Measurements from ENCODE around the gene INTS15. TPM values are rescaled to one million over a fixed set of nuclear protein-coding genes. Genes with fewer than 3 reads are reported as not detected.

The INTS15 gene
- polyA plus RNA-seq, 1 donor (not counting 4 experiments of a cell fraction or from before 2014, with no cell fraction given) = 11.9 TPM

DNA sequence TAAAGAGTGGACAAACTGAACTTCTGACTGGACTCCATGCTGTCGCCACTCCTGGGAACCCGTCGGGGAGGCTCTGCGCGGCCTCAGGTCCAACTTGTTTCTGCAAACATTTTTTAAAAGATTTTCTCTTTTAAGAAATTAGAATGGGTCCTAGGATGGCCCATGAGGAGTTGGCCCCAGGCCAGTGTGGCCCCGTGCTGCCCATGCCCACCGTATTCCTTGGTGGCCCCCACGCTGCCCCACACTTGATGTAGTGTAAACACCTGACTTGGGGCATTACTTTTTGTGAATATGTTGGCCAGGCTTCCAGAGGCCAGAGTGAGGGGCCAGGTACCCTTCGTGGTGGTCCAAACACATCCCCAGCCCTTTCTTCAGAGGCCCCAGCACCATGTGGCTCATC, 66.6 kb downstream of the INTS15 start:
- FAIRE-seq = no peak
- no peaks in the 10 kb centered on the region for H3K9me3 ChIP-seq (ENCODE audit: control insufficient read depth, low read depth, low read length)

More for the DNA sequence above, 66.6 kb downstream of the INTS15 start:
- no peaks in the 10 kb centered on the region for H3K27me3 ChIP-seq (ENCODE audit: control insufficient read depth, extremely low read depth, insufficient read depth, low read length)
- no peaks in the 10 kb centered on the region for H3K4me1 ChIP-seq (ENCODE audit: control insufficient read depth, extremely low read depth, insufficient read depth, low read length)
- H3K9me1 ChIP-seq (ENCODE audit: control insufficient read depth, extremely low read depth, insufficient read depth, low read length) = no peaks in the 10 kb centered on the region
- dilution Hi-C loops (cut with MboI; ENCODE audit: extremely low pct_ligation_motif_present, low sequenced_read_pairs) = no loop called here
- DNase-seq (ENCODE audit: low read depth, low spot score) = no peak
- H3K4me3 ChIP-seq (ENCODE audit: control insufficient read depth in 2 of 3, extremely low read depth in 1 of 3, insufficient read depth in 2 of 3, low read depth in 1 of 3, low read length in 3 of 3) = no peak overlapping the region
- no peak overlapping the region for H3K4me2 ChIP-seq (ENCODE audit: control insufficient read depth, extremely low read depth, insufficient read depth, low read depth, low read length)
- no peak overlapping the region for H2AFZ ChIP-seq (ENCODE audit: control insufficient read depth, low read length)
- H3K9ac ChIP-seq (ENCODE audit: control insufficient read depth, extremely low read depth, insufficient read depth, low read length) = no peak overlapping the region
- H3K79me2 ChIP-seq (ENCODE audit: control insufficient read depth, insufficient read depth, low read length) = no peaks in the 10 kb centered on the region
- peaks cover 4 to 8% of the 10 kb centered on the region in 2 experiments for H3K36me3 ChIP-seq (ENCODE audit: control insufficient read depth in 2 of 2, extremely low read depth in 1 of 2, insufficient read depth in 2 of 2, low read length in 2 of 2)
- no peak for TF ChIP-seq EZH2 (IDR thresholded peaks at IDR 0.05; ENCODE audit: low read length)
- TF ChIP-seq, protein P1, sequence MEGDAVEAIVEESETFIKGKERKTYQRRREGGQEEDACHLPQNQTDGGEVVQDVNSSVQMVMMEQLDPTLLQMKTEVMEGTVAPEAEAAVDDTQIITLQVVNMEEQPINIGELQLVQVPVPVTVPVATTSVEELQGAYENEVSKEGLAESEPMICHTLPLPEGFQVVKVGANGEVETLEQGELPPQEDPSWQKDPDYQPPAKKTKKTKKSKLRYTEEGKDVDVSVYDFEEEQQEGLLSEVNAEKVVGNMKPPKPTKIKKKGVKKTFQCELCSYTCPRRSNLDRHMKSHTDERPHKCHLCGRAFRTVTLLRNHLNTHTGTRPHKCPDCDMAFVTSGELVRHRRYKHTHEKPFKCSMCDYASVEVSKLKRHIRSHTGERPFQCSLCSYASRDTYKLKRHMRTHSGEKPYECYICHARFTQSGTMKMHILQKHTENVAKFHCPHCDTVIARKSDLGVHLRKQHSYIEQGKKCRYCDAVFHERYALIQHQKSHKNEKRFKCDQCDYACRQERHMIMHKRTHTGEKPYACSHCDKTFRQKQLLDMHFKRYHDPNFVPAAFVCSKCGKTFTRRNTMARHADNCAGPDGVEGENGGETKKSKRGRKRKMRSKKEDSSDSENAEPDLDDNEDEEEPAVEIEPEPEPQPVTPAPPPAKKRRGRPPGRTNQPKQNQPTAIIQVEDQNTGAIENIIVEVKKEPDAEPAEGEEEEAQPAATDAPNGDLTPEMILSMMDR (optimal IDR thresholded peaks at IDR 0.05 in 1 of 3, IDR thresholded peaks at IDR 0.05 in 1 of 3, conservative IDR thresholded peaks at IDR 0.05 in 1 of 3; ENCODE audit: extremely low read depth in 1 of 3, insufficient read depth in 2 of 3, low read length in 3 of 3) = no peak
- no peaks in the 10 kb centered on the region for H4K20me1 ChIP-seq (ENCODE audit: control insufficient read depth, extremely low read depth, insufficient read depth, low read length)
- no peak overlapping the region for H3K27ac ChIP-seq (ENCODE audit: control insufficient read depth, insufficient read depth, low read length)

Other genes with a start within 250 kb of the INTS15 start
- 11.5 to 17.2 TPM (median 16.8 TPM) in 3 replicates for gene FAM220A, start 241.1 kb upstream of the INTS15 start, polyA plus RNA-seq
- 346 to 659 TPM (median 493 TPM) in 3 replicates for gene RAC1, start 215.5 kb upstream of the INTS15 start, polyA plus RNA-seq
- 15.5 to 29.7 TPM (median 20.8 TPM) in 3 replicates for gene DAGLB, start 142.1 kb upstream of the INTS15 start, polyA plus RNA-seq
- 89.2 to 154 TPM (median 145 TPM) in 3 replicates for gene KDELR2, start 105.9 kb upstream of the INTS15 start, polyA plus RNA-seq
- gene GRID2IP, start 38.6 kb upstream of the INTS15 start, polyA plus RNA-seq = 0.01 to 0.04 TPM (median 0.03 TPM) in 3 replicates
- 50.7 to 66.1 TPM (median 60.6 TPM) in 3 replicates for gene ZDHHC4, start 12.6 kb upstream of the INTS15 start, polyA plus RNA-seq
- gene ZNF853, start 25.6 kb downstream of the INTS15 start, polyA plus RNA-seq = 0.02 to 0.03 TPM (median 0.03 TPM) in 3 replicates
- 4.6 to 5.1 TPM (median 4.7 TPM) in 3 replicates for gene ZNF316, start 47.3 kb downstream of the INTS15 start, polyA plus RNA-seq
- 7.6 to 12.5 TPM (median 12.3 TPM) in 3 replicates for gene ZNF12, start 116.9 kb downstream of the INTS15 start, polyA plus RNA-seq
- 0.01 to 0.03 TPM in 2 of 3 replicates, not detected in the other for gene RSPH10B2, start 164.1 kb downstream of the INTS15 start, polyA plus RNA-seq
- gene CCZ1B, start 236.3 kb downstream of the INTS15 start, polyA plus RNA-seq = 24.3 to 42.7 TPM (median 27.8 TPM) in 3 replicates